Globus pallidus (tissue), 1 donor: ENCODE measurements around the gene ZDHHC6.
"Not testable (repeated sequence)": the region's sequence is repeated elsewhere in the genome, so short reads cannot be mapped to it uniquely, and the experiment has no call there.

Experiments used
- DNase-seq: peaks from one replicate; pipeline ENCODE4 v3.0.0-alpha.2; 2015; ENCODE audit warnings: low spot score

The ZDHHC6 gene, protein sequence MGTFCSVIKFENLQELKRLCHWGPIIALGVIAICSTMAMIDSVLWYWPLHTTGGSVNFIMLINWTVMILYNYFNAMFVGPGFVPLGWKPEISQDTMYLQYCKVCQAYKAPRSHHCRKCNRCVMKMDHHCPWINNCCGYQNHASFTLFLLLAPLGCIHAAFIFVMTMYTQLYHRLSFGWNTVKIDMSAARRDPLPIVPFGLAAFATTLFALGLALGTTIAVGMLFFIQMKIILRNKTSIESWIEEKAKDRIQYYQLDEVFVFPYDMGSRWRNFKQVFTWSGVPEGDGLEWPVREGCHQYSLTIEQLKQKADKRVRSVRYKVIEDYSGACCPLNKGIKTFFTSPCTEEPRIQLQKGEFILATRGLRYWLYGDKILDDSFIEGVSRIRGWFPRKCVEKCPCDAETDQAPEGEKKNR

DNA sequence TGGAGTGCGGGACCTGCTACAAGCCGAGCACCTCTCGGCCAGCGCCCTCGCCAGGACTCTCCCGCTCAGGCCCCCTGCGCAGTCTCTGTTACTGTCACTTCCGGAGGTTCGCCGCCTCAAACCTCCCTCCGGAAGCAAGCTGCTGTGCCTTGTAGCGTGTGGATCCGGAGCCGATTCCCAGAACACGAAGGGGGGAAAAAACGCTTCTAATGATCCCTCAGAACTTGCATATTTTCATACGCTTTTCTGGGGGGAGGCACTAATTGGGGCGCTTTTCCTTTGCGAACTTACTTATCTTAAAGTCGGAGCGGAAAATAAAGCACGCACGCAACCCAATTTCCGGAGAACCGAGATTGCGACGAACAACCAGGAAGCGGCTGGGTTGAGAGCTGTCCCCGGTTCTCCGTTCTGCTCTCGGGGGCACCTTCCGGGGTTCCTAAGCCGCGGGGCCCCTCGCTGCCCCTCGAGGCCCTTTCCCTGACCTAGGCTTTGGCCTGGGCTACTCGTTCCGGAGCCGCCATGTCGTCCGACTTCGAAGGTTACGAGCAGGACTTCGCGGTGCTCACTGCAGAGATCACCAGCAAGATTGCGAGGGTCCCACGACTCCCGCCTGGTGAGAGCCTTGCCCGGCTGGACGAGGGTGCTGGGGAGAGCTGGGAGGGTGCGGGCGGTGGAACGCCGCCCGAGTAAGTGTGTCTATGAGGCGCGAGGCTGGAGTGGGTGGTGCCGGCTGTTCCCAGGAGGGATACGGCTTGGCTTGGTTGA, at the start of gene ZDHHC6, which contains the start of gene VTI1A:
Gene ZDHHC6 (minus strand): TSS at position 60 of the 765 bp plus-strand sequence. CDS start 1,478 bp downstream, outside the sequence.
Gene VTI1A (plus strand): TSS at position 361 of the 765 bp plus-strand sequence. CDS start 159 bp downstream, at position 520.
- DNase-seq, result peak; percentile 81

- DNase-seq, result no peak
These were observed 46.0 kb upstream of the ZDHHC6 start for GRCh38 chr10:112492736-112493135.

DNA sequence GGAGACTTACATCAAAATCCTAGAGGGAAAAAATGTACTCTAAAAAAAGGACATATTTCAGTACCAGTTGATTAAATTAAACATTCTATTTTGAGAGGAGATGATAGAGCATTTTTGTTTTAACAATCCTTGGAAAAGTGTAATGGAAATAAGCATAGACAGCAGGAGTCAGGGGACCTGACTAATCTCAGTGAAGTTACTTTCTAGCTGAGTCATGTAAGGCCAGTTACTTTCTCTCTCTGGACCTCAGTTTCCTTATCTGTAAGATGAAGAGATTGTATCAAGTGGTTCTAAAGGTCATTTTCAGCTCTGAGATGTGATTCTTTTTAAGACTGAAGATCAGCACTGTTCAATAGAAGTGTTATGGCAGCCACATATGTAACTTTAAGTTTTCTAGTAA, 44.4 kb upstream of the ZDHHC6 start:
- no peak for DNase-seq

DNA sequence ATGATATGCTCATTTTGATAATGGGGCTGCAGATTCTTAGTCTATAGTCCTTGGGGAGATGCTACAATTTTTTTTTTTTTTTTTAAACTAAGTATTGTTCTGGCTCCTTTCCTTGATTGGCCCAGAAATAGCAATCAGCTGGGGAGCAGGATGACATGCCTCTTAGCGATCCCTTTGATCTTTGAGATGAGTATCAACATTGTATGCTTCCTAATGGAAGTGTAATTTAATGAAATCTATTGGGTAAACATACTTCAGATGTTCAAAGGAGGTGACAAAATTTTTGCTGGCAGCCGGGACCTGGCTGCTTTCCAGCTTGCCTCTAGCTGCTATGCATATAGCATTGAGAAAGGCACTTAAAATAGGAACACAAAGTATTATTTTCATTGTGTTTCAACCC, 43.8 kb upstream of the ZDHHC6 start:
- DNase-seq, result no peak

DNA sequence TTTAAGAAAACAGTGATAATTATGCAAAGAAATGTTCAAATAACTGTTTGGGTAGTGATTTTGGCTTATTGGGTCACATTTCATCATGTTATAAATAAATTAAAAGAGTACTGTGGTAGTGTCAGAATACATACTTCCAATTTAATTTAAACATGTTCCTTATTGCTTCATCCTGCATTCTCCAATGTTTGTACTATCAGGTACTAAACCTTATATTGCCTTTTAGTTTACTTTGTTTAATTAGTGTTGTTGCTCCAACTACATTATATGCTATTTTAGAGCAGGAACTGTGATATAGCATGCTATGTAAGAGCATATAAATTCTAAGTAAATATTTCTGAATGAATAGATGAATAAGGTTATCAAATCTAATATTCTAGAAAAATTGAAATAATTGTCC, 41.2 kb upstream of the ZDHHC6 start:
- no peak for DNase-seq

DNA sequence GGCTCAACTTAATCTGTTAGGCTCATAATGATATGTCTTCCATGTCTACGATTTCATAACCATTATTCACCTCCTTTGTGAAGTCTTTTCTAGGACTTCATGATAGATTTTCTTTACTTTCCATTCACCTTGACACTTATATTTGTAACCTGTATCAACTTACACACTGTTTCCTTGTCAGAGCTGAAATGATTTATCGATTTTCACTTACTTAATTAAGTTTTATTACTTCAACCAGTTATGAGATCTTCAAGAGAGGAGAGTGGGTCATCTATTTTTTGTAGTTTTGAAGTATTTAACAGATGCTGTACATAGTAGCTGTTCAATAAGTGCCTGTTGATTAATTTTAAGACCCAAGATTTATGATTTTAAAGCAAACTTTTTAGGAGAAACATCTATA, 37.7 kb upstream of the ZDHHC6 start:
- no peak for DNase-seq

DNA sequence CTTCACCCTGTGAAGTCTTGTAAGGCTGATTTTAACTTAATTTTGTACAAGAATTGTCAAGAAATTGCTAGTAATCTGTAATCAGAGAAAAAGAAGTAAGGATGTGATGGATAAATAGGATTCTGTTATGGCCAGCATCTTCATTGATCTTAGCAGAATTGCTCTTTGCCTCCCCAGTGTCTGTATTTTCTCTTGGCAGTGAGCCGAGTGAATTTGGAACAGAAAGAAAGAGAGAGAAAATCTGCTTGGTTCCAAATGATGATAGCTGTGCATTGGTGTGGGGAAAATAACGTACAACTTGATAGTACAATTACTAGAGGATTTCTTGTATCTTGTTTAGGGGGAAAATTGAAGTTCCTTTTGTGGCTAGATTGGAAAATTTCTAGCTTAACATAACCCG, 34.9 kb upstream of the ZDHHC6 start:
- no peak for DNase-seq

GRCh38 chr10:112475575-112476218, 29.0 kb upstream of the ZDHHC6 start:
- DNase-seq, result peak; percentile 15

DNA sequence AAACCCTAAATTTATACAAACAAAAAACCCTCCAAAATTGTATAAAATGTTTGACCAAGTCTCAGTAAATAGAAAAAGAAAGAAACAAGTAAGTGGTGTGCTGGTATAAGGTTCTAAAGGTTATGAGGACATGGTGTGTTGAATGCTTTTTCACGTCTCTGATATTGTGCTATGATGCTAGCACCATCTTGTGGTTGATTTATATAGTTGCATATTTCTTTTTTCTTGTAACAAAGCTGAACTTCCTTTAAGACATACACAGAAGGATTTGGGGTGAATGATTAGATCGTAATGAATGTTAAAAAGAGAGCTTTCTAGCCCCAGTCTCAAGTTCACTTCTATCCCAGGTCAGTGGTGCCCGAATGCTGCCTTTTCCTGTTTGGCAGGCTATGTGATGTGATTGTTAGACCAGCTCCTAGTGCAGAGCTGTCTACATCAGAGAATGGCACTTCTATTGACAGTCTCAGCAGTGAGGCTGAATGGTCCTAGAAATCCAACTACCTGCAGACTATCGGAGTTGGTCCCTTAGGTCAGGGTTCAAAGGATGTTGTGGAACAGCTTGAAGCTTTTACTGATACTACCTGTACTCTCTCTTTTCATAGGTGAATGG, 25.3 kb upstream of the ZDHHC6 start:
- peak; percentile 54 for DNase-seq

DNA sequence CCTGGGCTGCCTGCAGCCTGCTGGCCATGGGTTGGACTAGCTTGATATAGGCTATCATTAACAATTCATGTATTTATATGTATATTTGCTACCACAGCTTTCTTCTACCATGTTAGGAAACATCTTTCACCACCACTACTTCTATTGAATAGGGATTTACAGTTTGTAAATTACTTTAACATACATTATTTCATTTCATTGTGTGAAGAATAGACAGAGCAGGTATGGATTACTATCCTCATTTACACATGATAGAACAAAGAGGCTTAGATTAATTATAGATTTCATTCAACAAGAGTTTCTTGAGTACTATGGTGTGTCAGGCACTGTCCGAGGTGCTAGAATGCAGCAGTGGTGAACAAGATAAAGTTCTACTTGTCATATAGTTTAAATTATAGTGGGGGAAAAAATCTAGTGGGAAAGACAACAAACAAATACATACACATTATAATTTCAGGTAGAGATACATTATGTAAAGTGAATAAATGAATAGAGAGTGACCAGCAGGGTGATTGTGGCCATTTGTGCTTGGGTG, 20.9 kb upstream of the ZDHHC6 start:
- DNase-seq, result no peak

DNA sequence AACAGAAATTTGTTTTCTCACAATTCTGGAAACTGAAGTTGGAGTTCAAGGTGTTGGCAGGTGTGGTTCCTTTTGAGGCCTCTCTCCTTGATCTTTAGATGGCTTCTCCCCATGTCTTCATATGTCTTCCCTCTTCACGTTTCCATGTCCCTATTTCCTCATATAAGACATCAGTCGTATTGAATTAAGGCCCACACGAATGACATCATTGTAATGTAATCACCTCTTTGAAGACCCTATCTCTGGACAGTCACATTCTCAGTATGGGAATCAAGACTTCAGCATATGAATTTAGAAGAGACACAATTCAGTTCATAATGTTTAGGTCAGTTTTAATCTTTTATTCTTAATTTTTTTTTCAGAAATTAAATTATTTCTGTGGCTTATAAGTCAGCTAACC, 20.1 kb upstream of the ZDHHC6 start:
- DNase-seq, result no peak

GRCh38 chr10:112465299-112465883, 18.7 kb upstream of the ZDHHC6 start:
- no peak for DNase-seq

GRCh38 chr10:112464074-112464473, 17.4 kb upstream of the ZDHHC6 start:
- DNase-seq, result not testable (repeated sequence)

DNA sequence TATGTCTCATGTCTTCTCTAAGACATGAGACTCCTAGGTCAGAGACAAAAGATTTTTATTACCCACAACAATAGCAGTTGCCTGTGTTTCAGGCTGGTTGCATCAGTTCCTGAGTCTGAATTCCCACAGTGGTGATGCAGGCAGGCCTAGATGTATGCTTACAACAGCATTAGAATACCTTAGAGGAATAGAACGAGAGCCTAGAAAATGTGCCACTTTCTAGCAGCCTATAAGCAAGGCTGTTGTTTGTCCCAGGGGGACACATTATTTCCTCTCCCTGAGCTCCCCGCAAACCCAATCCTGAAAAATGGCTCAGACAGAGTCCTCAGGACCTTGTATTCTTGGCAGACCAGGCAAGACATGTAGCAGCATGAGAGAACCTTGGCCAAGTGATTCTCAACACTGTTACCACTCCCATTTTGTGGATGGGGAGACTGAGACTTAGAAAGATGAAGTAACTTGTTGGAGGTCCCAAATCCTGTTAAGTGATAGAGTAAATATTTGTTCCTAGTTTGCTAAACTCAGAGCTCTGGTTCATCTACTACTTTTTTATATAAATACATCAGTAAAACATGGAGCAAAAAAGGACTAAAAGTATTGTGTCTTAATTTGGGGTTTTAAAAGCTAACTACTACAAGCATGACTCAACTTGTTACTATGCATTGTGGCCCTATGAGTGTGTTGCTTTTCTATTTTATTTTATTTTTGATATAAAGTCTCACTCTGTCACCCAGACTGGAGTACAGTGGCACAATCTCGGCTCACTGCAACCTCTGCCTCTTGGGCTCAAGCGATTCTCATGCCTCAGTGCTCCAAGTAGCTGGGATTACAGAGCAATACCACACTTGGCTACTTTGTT, 14.5 kb upstream of the ZDHHC6 start:
- DNase-seq, result no peak

DNA sequence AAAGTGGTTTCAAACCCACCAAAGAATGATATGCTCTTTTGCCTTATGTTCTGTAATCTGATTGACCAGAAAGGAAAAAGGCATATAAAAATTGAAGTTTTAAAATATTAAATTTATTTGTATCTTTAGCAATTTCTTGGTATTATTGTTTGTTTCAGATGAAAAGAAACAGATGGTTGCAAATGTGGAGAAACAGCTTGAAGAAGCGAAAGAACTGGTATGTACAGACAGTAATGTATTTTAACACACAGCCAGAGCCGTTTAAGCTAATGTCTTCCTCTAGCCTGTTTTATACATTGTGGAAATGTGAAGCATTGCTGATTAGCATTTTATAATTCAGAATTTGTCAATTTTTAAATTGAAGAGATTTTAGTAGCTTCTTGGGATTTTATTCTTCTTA, 13.7 kb upstream of the ZDHHC6 start:
- DNase-seq, result no peak

DNA sequence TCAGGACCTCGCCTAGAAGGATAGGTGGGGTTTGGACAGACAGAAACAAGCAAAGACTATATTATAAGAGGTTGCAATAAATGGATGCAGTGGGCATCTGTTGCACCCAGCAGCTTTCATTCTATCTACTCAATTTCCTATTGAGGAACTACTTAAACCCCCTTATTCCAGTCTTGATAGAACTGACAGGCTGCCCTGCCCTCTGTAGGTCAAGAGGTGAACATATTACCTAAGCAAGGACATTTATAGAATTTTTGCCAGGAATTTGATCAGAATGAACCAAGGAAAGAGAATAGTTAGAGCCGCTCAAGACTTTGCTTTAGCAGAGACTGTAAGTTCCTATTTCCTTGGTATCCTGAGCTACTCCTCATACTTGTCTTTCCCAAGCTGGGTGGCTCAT, 9.8 kb upstream of the ZDHHC6 start:
- DNase-seq, result no peak

DNA sequence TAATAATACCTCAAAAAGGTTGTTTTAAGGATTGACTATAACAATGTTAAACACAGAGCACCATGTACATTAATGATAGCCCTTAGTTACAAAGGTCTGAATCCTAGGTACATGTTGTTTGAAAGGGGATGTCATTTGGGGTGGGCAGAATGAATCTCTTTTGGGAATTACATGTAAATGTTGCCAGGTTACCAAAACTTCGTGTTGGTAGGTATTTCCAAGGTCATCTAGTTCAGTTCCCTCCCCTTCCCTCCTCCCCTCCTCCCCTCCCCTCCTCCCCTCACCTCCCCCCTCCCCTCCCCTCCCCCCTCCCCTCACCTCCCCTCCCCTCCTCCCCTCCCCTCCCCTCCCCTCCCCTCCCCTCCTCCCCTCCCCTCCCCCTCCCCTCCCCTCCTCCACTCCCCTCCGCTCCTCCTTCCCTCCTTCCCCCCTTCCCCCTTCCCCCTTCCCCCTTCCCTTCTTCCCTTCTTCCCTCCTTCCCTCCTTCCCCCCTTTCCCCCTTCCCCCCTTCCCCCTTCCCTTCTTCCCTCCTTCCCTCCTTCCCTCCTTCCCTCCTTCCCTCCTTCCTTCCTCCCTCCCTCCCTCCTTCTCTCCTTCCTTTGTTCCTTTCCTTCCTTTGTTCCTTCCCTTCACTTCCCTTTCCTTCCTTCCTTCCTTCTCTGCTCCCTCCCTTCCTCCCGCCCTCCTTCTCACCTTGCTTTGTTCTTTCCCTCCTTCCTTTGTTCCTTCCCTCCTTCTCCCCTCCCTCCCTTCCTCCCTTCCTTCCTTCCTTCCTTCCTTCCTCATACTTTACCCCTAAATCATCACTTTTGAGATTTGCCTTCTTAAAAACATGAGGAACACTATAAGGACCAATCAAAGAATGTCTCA, 8.4 kb upstream of the ZDHHC6 start:
- DNase-seq, result no peak

GRCh38 chr10:112448888-112449287, 2.2 kb upstream of the ZDHHC6 start:
- DNase-seq, result no peak

GRCh38 chr10:112447620-112447928, 860 bp upstream of the ZDHHC6 start:
- DNase-seq, result no peak
